Measurements from ENCODE around the gene NAP1L4. TPM values are rescaled to one million over a fixed set of nuclear protein-coding genes. Genes with fewer than 3 reads are reported as not detected.

The NAP1L4 gene
- total RNA-seq, 1 donor from 2014 or later = 109 TPM

DNA sequence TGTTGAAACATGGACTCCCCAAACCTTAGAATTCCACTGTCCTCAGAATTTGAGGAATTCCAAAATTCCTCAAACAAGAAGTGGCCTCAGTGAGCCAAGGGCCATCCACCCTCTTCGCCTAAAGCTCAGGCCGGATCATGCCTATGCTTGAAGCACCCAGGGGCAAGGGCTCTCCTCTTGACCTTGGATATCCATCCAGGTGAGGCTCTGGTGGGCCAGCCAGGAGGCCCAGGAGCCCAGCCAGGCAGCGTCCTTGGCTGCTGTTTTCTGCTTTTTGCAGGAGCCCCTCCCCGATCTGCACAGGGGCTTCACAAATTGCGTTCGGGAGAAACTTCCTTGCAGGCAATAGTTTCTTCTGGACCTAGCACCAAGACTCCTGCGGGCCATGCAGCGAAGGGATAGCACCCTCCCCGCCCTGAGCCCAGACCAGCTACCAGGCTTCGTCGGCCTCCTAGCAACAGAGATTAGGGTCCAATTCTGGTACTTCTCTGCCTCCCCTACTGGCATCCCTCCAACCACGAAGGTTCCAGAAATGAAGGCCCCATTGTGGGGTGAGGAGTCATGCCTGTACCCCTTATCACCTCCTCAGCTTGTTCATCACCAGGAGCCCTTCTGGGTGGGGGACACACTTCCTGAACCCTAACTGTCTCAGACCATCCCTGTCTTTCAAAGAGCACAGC is 64.9 kb downstream of the NAP1L4 start:
- TF ChIP-seq, protein P1, sequence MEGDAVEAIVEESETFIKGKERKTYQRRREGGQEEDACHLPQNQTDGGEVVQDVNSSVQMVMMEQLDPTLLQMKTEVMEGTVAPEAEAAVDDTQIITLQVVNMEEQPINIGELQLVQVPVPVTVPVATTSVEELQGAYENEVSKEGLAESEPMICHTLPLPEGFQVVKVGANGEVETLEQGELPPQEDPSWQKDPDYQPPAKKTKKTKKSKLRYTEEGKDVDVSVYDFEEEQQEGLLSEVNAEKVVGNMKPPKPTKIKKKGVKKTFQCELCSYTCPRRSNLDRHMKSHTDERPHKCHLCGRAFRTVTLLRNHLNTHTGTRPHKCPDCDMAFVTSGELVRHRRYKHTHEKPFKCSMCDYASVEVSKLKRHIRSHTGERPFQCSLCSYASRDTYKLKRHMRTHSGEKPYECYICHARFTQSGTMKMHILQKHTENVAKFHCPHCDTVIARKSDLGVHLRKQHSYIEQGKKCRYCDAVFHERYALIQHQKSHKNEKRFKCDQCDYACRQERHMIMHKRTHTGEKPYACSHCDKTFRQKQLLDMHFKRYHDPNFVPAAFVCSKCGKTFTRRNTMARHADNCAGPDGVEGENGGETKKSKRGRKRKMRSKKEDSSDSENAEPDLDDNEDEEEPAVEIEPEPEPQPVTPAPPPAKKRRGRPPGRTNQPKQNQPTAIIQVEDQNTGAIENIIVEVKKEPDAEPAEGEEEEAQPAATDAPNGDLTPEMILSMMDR (IDR thresholded peaks at IDR 0.05; ENCODE audit: insufficient read depth, low read length, poor library complexity, severe bottlenecking) = no peak
- DNase-seq (ENCODE audit: low read depth) = no peak
- Histone ChIP-seq H3K36me3 (ENCODE audit: control insufficient read depth, insufficient read depth, low read length) (no peaks in the 10 kb centered on the region), H3K27me3 (ENCODE audit: control insufficient read depth, insufficient read depth, low read length) (no peaks in the 10 kb centered on the region), H3K4me3 (ENCODE audit: low read depth, low read length) (peak overlapping the region; percentile 67)

DNA sequence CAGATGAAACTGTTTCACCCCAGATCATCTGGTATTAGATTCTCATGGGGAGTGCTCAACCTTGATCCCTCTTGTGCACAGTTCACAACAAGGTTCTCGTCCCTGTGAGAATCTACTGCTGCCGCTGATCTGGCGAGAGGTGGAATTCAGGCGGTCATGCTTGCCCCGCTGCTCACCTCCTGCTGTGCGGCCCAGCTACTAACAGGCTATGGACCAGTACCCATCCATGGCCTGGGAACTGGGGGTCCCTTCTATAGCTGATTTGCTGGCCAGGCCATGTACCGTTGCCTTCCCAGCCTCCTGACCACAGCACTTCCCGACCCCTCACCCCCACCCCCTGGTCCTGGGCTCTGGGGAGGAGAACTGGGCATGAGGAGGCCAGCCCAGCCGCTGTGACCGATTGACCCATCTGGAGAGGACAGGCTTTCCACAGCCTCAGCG is 65.5 kb downstream of the NAP1L4 start:
- H3K36me3 ChIP-seq (ENCODE audit: control insufficient read depth, insufficient read depth, low read length) = no peaks in the 10 kb centered on the region
- no peaks in the 10 kb centered on the region for H3K27me3 ChIP-seq (ENCODE audit: control insufficient read depth, insufficient read depth, low read length)
- TF ChIP-seq, protein P1 (IDR thresholded peaks at IDR 0.05; ENCODE audit: insufficient read depth, low read length, poor library complexity, severe bottlenecking) = no peak
- H3K4me3 ChIP-seq (ENCODE audit: low read depth, low read length) = no peak overlapping the region
- no peak for DNase-seq (ENCODE audit: low read depth)

DNA sequence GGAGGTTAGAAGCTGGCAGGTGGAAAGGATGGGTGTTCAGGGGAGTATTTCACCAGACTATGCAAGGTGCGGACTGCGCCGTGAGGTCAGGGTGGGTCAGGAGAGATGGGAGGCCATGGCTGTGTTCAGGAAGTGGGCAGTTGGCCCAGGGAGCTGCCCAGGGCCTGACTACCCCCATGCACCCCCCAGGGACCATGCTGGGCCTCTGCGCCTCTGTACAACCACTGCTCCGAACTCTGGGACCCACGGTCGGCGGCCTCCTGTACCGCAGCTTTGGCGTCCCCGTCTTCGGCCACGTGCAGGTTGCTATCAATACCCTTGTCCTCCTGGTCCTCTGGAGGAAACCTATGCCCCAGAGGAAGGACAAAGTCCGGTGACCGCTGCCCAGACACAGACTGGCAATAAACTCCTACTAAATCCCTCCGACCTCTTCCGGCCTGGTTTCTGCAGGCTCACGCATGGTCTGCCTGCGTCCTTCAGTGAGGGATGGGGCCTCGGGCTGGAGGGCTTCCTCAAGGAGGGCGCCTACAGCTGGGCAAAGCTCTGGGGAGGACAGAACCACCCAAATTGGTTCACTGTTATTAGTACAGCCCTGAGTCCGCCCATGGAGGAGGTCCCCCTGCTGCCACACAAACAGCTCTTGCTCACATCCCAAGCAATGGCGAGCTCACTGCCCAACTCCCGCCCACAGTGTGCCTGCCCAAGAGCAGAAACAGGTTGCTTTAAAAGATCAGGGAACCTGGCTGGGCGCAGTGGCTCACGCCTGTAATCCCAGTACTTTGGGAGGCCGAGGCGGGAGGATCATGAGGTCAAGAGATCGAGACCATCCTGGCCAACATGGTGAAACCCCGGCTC is 67.1 kb downstream of the NAP1L4 start:
- H3K36me3 ChIP-seq (ENCODE audit: control insufficient read depth, insufficient read depth, low read length) = no peaks in the 10 kb centered on the region
- H3K27me3 ChIP-seq (ENCODE audit: control insufficient read depth, insufficient read depth, low read length) = no peaks in the 10 kb centered on the region
- TF ChIP-seq, protein P1 (IDR thresholded peaks at IDR 0.05; ENCODE audit: insufficient read depth, low read length, poor library complexity, severe bottlenecking) = no peak
- DNase-seq (ENCODE audit: low read depth) = no peak
- H3K4me3 ChIP-seq (ENCODE audit: low read depth, low read length) = no peak overlapping the region

DNA sequence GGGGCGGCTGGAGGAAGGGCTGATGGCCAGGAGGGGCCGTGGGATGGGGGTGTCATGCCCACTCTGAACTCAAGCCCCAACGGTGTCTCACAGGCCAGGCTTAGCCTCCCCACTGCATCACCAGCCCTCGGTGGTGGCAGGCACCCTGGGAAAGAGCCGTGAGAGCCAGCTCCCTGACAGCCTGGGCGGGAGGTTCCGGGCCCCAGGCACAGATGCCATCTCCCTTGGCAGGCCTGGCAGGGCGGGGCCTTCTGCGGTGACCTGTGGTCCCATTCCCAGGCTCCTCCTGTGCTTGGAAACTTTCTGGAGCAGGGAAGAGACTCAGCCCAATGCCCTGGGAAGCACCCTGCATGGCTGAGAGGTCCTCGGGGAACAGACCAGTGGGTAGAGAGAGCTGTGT is 67.7 kb downstream of the NAP1L4 start:
- DNase-seq (ENCODE audit: low read depth) = no peak
- Histone ChIP-seq H3K27me3 (ENCODE audit: control insufficient read depth, insufficient read depth, low read length) (no peaks in the 10 kb centered on the region), H3K4me3 (ENCODE audit: low read depth, low read length) (no peak overlapping the region), H3K36me3 (ENCODE audit: control insufficient read depth, insufficient read depth, low read length) (no peaks in the 10 kb centered on the region)
- TF ChIP-seq, protein P1 (IDR thresholded peaks at IDR 0.05; ENCODE audit: insufficient read depth, low read length, poor library complexity, severe bottlenecking) = no peak

DNA sequence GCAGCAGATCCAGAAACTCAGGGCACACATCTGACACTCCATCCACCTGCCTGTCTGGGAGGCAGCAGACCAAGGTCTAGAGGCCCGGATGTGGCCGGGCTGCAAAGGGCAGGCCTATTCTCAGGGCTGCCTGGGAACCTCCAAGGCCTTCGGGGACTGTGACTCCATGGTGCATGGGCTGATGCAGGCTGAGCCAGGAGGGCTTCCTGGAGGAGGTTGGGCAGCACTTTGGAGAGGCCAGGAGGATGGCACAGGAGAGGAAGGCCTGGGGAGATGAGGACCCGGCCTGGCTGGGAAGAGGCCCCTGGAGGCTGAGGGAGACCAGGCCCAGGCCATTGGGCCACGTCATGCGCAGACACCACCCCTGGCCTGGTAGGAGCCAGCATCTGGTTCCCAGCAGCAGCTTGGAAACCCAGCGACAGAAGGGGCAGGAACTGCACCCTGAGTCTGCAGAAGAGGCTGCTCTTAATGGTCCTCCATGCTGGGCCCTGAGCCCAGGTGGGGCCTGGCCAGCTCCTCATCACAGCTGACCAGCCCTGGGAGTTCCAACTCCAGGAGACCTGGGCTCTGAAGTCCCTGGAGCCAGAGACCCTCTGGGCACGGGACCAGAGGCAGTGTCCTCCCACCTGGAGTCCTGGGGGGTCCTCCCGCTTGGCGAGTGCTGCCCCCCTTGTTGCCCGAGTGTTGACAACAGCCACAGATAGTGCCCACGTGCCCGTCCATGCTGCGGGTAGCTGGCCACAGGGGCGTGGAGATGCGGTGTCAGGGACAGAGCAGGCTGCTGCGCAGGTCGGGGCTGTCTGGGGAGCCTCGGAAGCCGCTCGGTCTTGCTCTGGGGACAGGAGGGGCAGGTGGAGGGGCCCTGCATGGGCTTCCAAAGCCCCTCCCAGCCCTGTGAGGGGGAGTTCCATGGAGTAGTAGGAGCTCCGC is 68.4 kb downstream of the NAP1L4 start:
- TF ChIP-seq, protein P1 (IDR thresholded peaks at IDR 0.05; ENCODE audit: insufficient read depth, low read length, poor library complexity, severe bottlenecking) = no peak
- DNase-seq (ENCODE audit: low read depth) = no peak
- Histone ChIP-seq H3K27me3 (ENCODE audit: control insufficient read depth, insufficient read depth, low read length) (no peaks in the 10 kb centered on the region), H3K36me3 (ENCODE audit: control insufficient read depth, insufficient read depth, low read length) (no peaks in the 10 kb centered on the region), H3K4me3 (ENCODE audit: low read depth, low read length) (no peak overlapping the region)

Data from kidney epithelial cell (primary cell).